Endodermal cell (in vitro differentiated cells): ENCODE data around the gene RAD51D. TPM values are rescaled to one million over a fixed set of nuclear protein-coding genes. Genes with fewer than 3 reads are reported as not detected.

Experiments
- DNase-seq: peaks from one replicate; pipeline ENCODE4 v3.0.0-alpha.2; 2017
- H3K27ac ChIP-seq: 2 replicates; pipeline ENCODE4 v1.5.1; 2013; ENCODE audit warnings: mild to moderate bottlenecking, low read depth, low read length, moderate library complexity
- H3K27me3 ChIP-seq: 2 replicates; pipeline ENCODE4 v1.6.1; 2013; ENCODE audit warnings: mild to moderate bottlenecking, low read length, moderate library complexity; ENCODE audit not compliant: insufficient read depth, control insufficient read depth, poor library complexity, severe bottlenecking
- H3K36me3 ChIP-seq: 2 replicates; pipeline ENCODE4 v1.7.0; 2013; ENCODE audit warnings: mild to moderate bottlenecking, low read length, moderate library complexity; ENCODE audit not compliant: control insufficient read depth, insufficient read depth
- H3K4me1 ChIP-seq: one replicate; pipeline ENCODE4 v1.7.0; 2013; ENCODE audit warnings: low read length; ENCODE audit not compliant: control insufficient read depth, insufficient read depth
- H3K4me3 ChIP-seq: 2 replicates; pipeline ENCODE4 v1.5.1; 2013; ENCODE audit warnings: mild to moderate bottlenecking, low read length, moderate library complexity
- H3K9ac ChIP-seq: 2 replicates; pipeline ENCODE4 v1.6.1; 2013; ENCODE audit warnings: mild to moderate bottlenecking, low read length, moderate library complexity; ENCODE audit not compliant: poor library complexity, severe bottlenecking; ENCODE audit errors: extremely low read depth
- H3K9me3 ChIP-seq: 2 replicates; pipeline ENCODE4 v1.6.1; 2013; ENCODE audit warnings: mild to moderate bottlenecking, low read length, moderate library complexity; ENCODE audit not compliant: control insufficient read depth
- H3K27ac Mint-ChIP-seq: 2 replicates; pipeline ENCODE4 v1.8.0; 2020; ENCODE audit warnings: mixed read lengths
- H3K27me3 Mint-ChIP-seq: 2 replicates; pipeline ENCODE4 v1.8.0; 2021; ENCODE audit warnings: mild to moderate bottlenecking, mixed read lengths; ENCODE audit not compliant: insufficient read depth
- H3K36me3 Mint-ChIP-seq: 2 replicates; pipeline ENCODE4 v1.8.0; 2020; ENCODE audit warnings: low read depth, mixed read lengths
- H3K4me1 Mint-ChIP-seq: 2 replicates; pipeline ENCODE4 v1.8.0; 2020; ENCODE audit warnings: mixed read lengths
- H3K4me3 Mint-ChIP-seq: 2 replicates; pipeline ENCODE4 v1.8.0; 2020; ENCODE audit warnings: mild to moderate bottlenecking, moderate library complexity, mixed read lengths
- H3K9me3 Mint-ChIP-seq: 2 replicates; pipeline ENCODE4 v1.8.0; 2020; ENCODE audit warnings: mild to moderate bottlenecking, mixed read lengths
- CTCF ChIP-seq: fragments of 200-600 bp; sonication (generic); conservative IDR thresholded peaks from 2 replicates; pipeline ENCODE4 v1.5.0; 2021; ENCODE audit warnings: antibody characterized with exemption, mild to moderate bottlenecking
- WGBS, 2 experiments: methylation state at CpG; one replicate each; pipeline versions ENCODE4 v1.1.5 to v1.1.7; 2013; ENCODE audit warnings: missing lambda C conversion rate in 2 of 2, mixed read lengths in 1 of 2; ENCODE audit not compliant: insufficient coverage in 1 of 2, insufficient read length in 1 of 2; 5-methylcytosine and 5-hydroxymethylcytosine counted together
- total RNA-seq, 2 donors: library from RNA; stranded (reverse); fragmentation: NEBNext Ultra II Directional in 1 of 2; extraction: Animal tissue kit (Norgen Biotek cat#: 25700) in 1 of 2; gene quantifications; 2 replicates in 1 of 2; 3 replicates in 1 of 2; pipeline ENCODE4 v1.2.1, GENCODE V29; 2021

The RAD51D gene
- total RNA-seq, 2 donors from 2014 or later: 24.8 to 26.0 TPM

DNA sequence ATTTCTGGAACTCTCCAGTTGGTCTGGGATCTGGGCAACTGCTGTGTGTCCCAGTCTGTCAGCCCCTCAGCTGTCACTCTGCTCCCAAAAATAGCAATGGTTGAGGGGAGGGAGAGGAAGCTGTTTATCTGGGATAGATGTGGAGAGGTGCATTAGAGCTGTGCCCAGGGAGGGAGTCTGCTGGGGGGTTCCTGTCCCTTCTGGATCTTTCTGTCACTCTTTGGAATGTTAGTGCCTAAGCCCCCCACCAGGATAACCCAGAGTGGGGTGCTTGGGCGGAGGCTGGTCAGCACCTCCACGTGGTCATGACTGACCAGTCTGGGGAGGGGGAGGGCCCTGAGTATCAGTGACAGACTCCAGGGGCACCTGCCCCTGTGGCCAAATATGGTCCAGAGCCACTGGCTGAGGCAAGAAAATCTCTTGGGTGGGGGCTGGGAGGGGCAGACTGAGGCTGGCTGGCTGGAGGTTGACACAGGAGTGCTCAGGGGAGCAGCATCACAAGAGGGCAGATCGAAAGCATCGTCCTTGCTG is 27.8 kb upstream of the RAD51D start, which contains the start of gene UNC45B:
UNC45B (plus strand) TSS at position 443 of the 531 bp plus-strand sequence. CDS start 447 bp downstream, outside the sequence.
- H3K4me1 Mint-ChIP-seq: no peaks in the 10 kb centered on the region
- 75 to 90% methylated on average over 4 of the region's 4 CpGs for WGBS, 2 experiments
- H3K27me3 Mint-ChIP-seq: no peaks in the 10 kb centered on the region

DNA sequence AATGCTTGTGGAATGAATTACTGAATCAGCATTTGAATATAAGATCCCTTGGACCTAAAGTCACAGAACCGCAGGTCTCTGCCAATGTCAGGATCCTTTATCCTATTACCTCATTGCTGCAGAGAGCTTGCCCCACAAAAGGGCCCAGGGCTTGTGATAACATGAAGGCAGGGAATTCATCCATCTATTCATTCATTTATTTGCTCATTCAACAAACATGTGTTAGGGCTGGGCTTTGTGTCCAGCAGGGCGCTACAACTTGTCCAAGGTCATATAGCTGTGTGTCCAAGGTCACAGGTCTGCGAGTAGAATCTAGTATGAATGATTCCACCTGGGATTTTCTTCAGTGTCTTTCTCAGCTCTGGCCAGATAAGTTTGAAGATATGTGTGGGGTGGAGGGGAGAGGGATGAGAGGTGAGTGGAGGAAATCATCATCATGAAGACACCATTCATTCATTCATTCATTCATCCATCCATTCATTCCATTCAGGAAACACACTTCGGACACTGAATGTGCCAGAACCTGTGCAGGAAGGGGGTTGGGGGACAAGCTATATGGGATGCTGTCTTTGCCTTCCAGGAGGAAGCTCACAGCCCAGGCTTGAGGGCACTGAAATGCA is 26.7 kb upstream of the RAD51D start:
- DNase-seq: no peak
- Mint-ChIP-seq H3K36me3 (no peaks in the 10 kb centered on the region), H3K4me1 (no peaks in the 10 kb centered on the region), H3K9me3 (no peaks in the 10 kb centered on the region), H3K27me3 (no peaks in the 10 kb centered on the region), H3K4me3 (no peak overlapping the region), H3K27ac (no peak overlapping the region)
- Histone ChIP-seq H3K9me3 (no peaks in the 10 kb centered on the region), H3K27ac (no peak overlapping the region), H3K4me1 (no peaks in the 10 kb centered on the region), H3K36me3 (no peaks in the 10 kb centered on the region), H3K27me3 (no peaks in the 10 kb centered on the region), H3K4me3 (no peak overlapping the region), H3K9ac (no peak overlapping the region)
- 76 to 93% methylated on average over 2 to 4 of the region's 4 CpGs for WGBS, 2 experiments
- no peak for TF ChIP-seq CTCF

More for the DNA sequence above, 27.8 kb upstream of the RAD51D start, which contains the start of gene UNC45B:
- no peaks in the 10 kb centered on the region for H3K4me1 ChIP-seq
- Mint-ChIP-seq H3K36me3 (no peaks in the 10 kb centered on the region), H3K4me3 (no peak within 1 kb of the TSS), H3K9me3 (no peaks in the 10 kb centered on the region), H3K27ac (no peak within 1 kb of the TSS)
- DNase-seq: no peak
- H3K9me3 ChIP-seq: no peaks in the 10 kb centered on the region
- H3K27me3 ChIP-seq: no peaks in the 10 kb centered on the region
- H3K27ac ChIP-seq: no peak within 1 kb of the TSS
- no peaks in the 10 kb centered on the region for H3K36me3 ChIP-seq
- no peak for TF ChIP-seq CTCF
- no peak within 1 kb of the TSS for H3K9ac ChIP-seq
- H3K4me3 ChIP-seq: no peak within 1 kb of the TSS

DNA sequence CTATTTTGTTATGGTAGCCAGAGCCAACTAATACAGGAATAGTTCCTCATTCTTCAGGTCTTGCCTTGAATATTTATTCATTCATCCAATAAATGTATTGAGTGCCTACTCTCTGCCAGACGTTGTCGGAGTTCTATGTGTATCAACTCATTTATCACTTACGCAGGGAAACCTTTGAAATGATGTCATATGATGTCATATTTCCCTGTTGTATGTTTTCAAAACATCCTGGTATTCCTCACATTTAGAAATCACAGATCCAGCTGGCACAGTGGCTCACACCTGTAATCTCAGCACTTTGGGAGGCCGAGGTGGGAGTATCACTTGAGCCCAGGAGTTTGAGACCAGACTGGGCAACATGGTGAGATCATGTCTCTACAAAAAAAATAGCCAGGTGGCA is 25.2 kb upstream of the RAD51D start:
- Histone ChIP-seq H3K27me3 (no peaks in the 10 kb centered on the region), H3K36me3 (no peaks in the 10 kb centered on the region), H3K4me3 (no peak overlapping the region), H3K9ac (no peak overlapping the region), H3K27ac (no peak overlapping the region), H3K4me1 (no peaks in the 10 kb centered on the region), H3K9me3 (no peaks in the 10 kb centered on the region)
- Mint-ChIP-seq H3K36me3 (no peaks in the 10 kb centered on the region), H3K27ac (no peak overlapping the region), H3K4me1 (no peaks in the 10 kb centered on the region), H3K27me3 (no peaks in the 10 kb centered on the region), H3K9me3 (no peaks in the 10 kb centered on the region), H3K4me3 (no peak overlapping the region)
- DNase-seq: no peak
- WGBS, 2 experiments: 97% methylated on average over 4 of the region's 4 CpGs; no CpG with 5 or more reads in 1 of the 2 experiments
- no peak for TF ChIP-seq CTCF
